ENCODE data around the gene GRPR.

GRPR gene

GRCh38 chrX:16089086-16089485 lies 34.3 kb upstream of the GRPR start:
- no peak overlapping the region for H3K4me3 ChIP-seq (ENCODE audit: low read depth, low read length)
- TF ChIP-seq CTCF (IDR thresholded peaks at IDR 0.05; ENCODE audit: low read depth, low read length), result no peak

DNA sequence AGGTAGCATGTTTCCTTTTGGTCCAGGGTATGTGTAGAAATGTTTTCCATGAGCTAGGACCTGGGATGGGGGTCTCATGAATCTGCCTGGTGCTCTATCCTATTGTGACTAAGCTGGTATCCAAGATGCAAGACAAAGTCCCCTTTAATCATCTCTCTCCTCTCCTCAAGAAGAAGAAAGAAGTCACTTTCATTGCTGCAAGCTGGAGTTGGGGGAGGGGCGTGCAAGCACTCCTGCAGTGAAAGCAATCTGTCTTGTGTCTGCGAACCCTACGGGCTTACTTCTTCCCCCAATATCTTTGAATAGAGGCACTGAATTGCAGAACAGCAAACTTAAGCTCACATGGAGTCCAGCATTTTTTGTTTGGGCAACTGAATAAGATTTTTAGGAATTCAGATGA lies 27.2 kb upstream of the GRPR start:
- TF ChIP-seq CTCF (IDR thresholded peaks at IDR 0.05; ENCODE audit: low read depth, low read length), result no peak
- no peak overlapping the region for H3K4me3 ChIP-seq (ENCODE audit: low read depth, low read length)

DNA sequence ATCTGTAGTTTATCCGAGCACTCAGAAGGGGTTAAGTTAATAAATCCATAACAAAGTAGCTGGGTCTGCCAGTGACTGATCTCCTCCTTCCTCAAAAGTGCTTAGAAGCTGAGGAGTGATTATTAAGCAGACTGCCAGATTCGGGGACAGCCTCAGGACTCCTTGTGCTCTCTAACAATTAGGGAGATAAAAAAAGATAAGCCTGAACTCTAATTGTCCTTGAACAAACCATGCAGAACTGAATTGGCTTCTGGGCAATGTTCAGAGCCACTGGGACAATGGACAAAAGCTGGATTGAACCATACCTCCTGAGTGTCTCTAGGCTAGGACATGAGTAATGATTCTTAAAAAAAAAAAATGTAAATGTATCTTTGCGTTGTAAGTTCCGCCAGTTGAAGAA lies 22.7 kb upstream of the GRPR start:
- H3K4me3 ChIP-seq (ENCODE audit: low read depth, low read length), result no peak overlapping the region
- no peak for TF ChIP-seq CTCF (IDR thresholded peaks at IDR 0.05; ENCODE audit: low read depth, low read length)

DNA sequence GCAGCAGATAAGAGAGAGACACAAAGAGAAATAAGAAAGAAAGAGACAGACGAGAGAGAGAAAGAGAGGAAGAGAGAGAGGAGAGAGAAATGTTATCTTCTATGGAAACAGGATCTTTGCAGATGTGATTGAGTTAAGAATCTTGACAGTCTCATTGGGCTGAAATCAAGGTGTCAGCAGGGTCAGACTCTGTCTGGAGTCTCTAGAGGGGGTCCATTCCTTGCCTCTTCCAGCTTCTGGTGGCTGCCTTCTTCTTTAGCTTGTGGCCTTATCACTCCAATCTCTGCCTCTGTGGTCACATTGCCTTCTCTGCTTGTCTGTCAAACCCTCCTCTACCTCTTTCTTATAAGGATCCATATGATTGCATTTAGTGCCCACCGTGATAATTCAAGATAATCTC lies 21.8 kb upstream of the GRPR start:
- no peak overlapping the region for H3K4me3 ChIP-seq (ENCODE audit: low read depth, low read length)
- TF ChIP-seq CTCF (IDR thresholded peaks at IDR 0.05; ENCODE audit: low read depth, low read length), result no peak

GRCh38 chrX:16103625-16104024 lies 19.7 kb upstream of the GRPR start:
- no peak for TF ChIP-seq CTCF (IDR thresholded peaks at IDR 0.05; ENCODE audit: low read depth, low read length)
- no peak overlapping the region for H3K4me3 ChIP-seq (ENCODE audit: low read depth, low read length)

GRCh38 chrX:16112428-16112827 lies 10.9 kb upstream of the GRPR start:
- H3K4me3 ChIP-seq (ENCODE audit: low read depth, low read length), result no peak overlapping the region
- TF ChIP-seq CTCF (IDR thresholded peaks at IDR 0.05; ENCODE audit: low read depth, low read length), result peak; percentile 20; the same call in 1 of the 2 replicates

GRCh38 chrX:16113978-16114565 lies 9.3 kb upstream of the GRPR start:
- no peak for TF ChIP-seq CTCF (IDR thresholded peaks at IDR 0.05; ENCODE audit: low read depth, low read length)
- no peak overlapping the region for H3K4me3 ChIP-seq (ENCODE audit: low read depth, low read length)

Measured in WI38 (cell line).